ENCODE measurements around the gene MPP3.

GRCh38 chr17:43834106-43834505 is 1.2 kb upstream of the MPP3 start:
- no peak for TF ChIP-seq CTCF (tag by site-specific recombination; IDR thresholded peaks at IDR 0.05)
- TF ChIP-seq ZNF792 (tag by site-specific recombination; IDR thresholded peaks at IDR 0.05), result no peak
- no peak for TF ChIP-seq ZNF404 (tag by site-specific recombination; IDR thresholded peaks at IDR 0.05)
- no peak for TF ChIP-seq ZBTB1 (tag by site-specific recombination; IDR thresholded peaks at IDR 0.05)
- TF ChIP-seq PRDM2 (tag by site-specific recombination; IDR thresholded peaks at IDR 0.05; ENCODE audit: borderline replicate concordance), result no peak
- TF ChIP-seq ZBTB26 (tag by site-specific recombination; optimal IDR thresholded peaks at IDR 0.05), result no peak
- TF ChIP-seq PATZ1 (tag by site-specific recombination; IDR thresholded peaks at IDR 0.05), result no peak
- no peak for TF ChIP-seq ZNF629 (tag by site-specific recombination; IDR thresholded peaks at IDR 0.05)
- TF ChIP-seq ATF2 (tag by site-specific recombination; IDR thresholded peaks at IDR 0.05; ENCODE audit: low read depth), result no peak
- no peak for TF ChIP-seq ZNF174 (tag by site-specific recombination; IDR thresholded peaks at IDR 0.05)
- no peak for TF ChIP-seq ELK4 (IDR thresholded peaks at IDR 0.05; ENCODE audit: borderline replicate concordance, low read depth, low read length)
